Panc1 (cell line): ENCODE results near the gene OR6B1. TPM values are rescaled to one million over a fixed set of nuclear protein-coding genes. Genes with fewer than 3 reads are reported as not detected.

Source experiments
- ATAC-seq: fragments of 200-7000 bp; cut with Tn5 transposase; 2 replicates; pipeline ENCODE4 v1.9.1; 2020; ENCODE audit warnings: mild to moderate bottlenecking, moderate library complexity
- BruUV-seq: library from RNA; stranded (reverse); fragments of 400-500 nt; replicated peaks from 2 replicates; lab custom pipeline; 2021; lab: Mats Ljungman, UMichigan
- CTCF ChIA-PET: fragments of 300-600 bp; sonication (Branson Sonifier 250); formaldehyde crosslinking; loops from one replicate; lab custom pipeline; 2022; ENCODE audit warnings: antibody characterized with exemption; lab: Charles Lee
- POLR2A ChIA-PET: fragments of 300-600 bp; sonication (Branson Sonifier 250); formaldehyde crosslinking; loops from one replicate; lab custom pipeline; 2022; ENCODE audit warnings: antibody characterized with exemption; lab: Charles Lee
- DNase-seq: peaks from one replicate; pipeline ENCODE4 v3.0.0-alpha.2; 2010; ENCODE audit warnings: low read depth, low spot score
- H3K27ac ChIP-seq: 2 replicates; pipeline ENCODE4 v1.5.1; 2011; ENCODE audit warnings: mild to moderate bottlenecking, low read length, inconsistent platforms
- H3K27me3 ChIP-seq: fragments of 200-500 bp; sonication (Bioruptor generic); 2 replicates; pipeline ENCODE4 v1.6.0; 2014; ENCODE audit warnings: low read length, inconsistent platforms; ENCODE audit not compliant: control insufficient read depth, insufficient read depth
- H3K36me3 ChIP-seq: fragments of 200-500 bp; sonication (Bioruptor generic); 2 replicates; pipeline ENCODE4 v1.5.1; 2014; ENCODE audit warnings: inconsistent platforms, mild to moderate bottlenecking, low read length, moderate library complexity; ENCODE audit not compliant: control insufficient read depth, insufficient read depth
- H3K4me1 ChIP-seq: 2 replicates; pipeline ENCODE4 v1.5.1; 2011; ENCODE audit warnings: inconsistent platforms, mild to moderate bottlenecking, low read length, moderate library complexity; ENCODE audit not compliant: control insufficient read depth, insufficient read depth
- H3K4me3 ChIP-seq, 2 experiments: 2 replicates each; pipeline ENCODE4 v1.5.1; 2011 to 2012; ENCODE audit warnings: low read depth in 2 of 2, low read length in 2 of 2, mild to moderate bottlenecking in 2 of 2, inconsistent platforms in 1 of 2, moderate library complexity in 1 of 2
- H3K9me3 ChIP-seq: fragments of 200-500 bp; sonication (Bioruptor generic); 2 replicates; pipeline ENCODE4 v1.5.1; 2014; ENCODE audit warnings: low read depth, mild to moderate bottlenecking, inconsistent platforms, low read length, moderate library complexity; ENCODE audit not compliant: control insufficient read depth, insufficient read depth
- CTCF ChIP-seq: fragments of 450-650 bp; IDR thresholded peaks from 2 replicates; pipeline ENCODE4 v1.5.1; 2017; ENCODE audit warnings: mild to moderate bottlenecking
- POLR2AphosphoS5 ChIP-seq: IDR thresholded peaks from 2 replicates; pipeline ENCODE4 v1.6.1; 2012; ENCODE audit warnings: mild to moderate bottlenecking, low read depth, low read length, moderate library complexity
- REST ChIP-seq, 2 experiments: IDR thresholded peaks; 2 replicates each; pipeline ENCODE4 v1.6.1; 2011 to 2012; ENCODE audit warnings: low read depth in 2 of 2, control low read depth in 1 of 2, low read length in 1 of 2, mild to moderate bottlenecking in 1 of 2, moderate library complexity in 1 of 2; ENCODE audit not compliant: insufficient read depth in 1 of 2
- SIN3A ChIP-seq: IDR thresholded peaks from 2 replicates; pipeline ENCODE4 v1.6.1; 2012; ENCODE audit warnings: low read depth, mild to moderate bottlenecking, low read length, moderate library complexity, borderline replicate concordance; ENCODE audit not compliant: insufficient read depth
- TCF7L2 ChIP-seq: IDR thresholded peaks from 2 replicates; pipeline ENCODE4 v1.6.1; 2011; ENCODE audit warnings: mild to moderate bottlenecking, low read depth, low read length, inconsistent platforms
- in situ Hi-C: cut with HindIII; loops from 2 replicates; pipeline ENCODE4 v1.10.0; 2016; ENCODE audit warnings: low sequenced_read_pairs, low pct_unique_long_range_greater_than_20kb
- intact Hi-C: fragments of 100-400 bp; cut with micrococcal nuclease; formaldehyde crosslinking; loops from one replicate; pipeline ENCODE4 v1.10.0; 2022; ENCODE audit not compliant: unreplicated experiment
- total RNA-seq: library from RNA; stranded (reverse); gene quantifications from one replicate; pipeline ENCODE4 v1.2.1, GENCODE V29; 2021; ENCODE audit not compliant: unreplicated experiment

The OR6B1 gene
- total RNA-seq, 1 experiment from 2014 or later = not detected

- BruUV-seq = no TSS peak
- DNase-seq = no peak
- H3K4me3 ChIP-seq = no peak overlapping the region
- no peaks in the 10 kb centered on the region for H3K9me3 ChIP-seq
- intact Hi-C loops (no loop called here), in situ Hi-C loops (no loop called here)
- CTCF ChIA-PET = no interaction called here
- H3K4me1 ChIP-seq = no peaks in the 10 kb centered on the region
- TF ChIP-seq CTCF (peak; percentile 27; the same call in 1 of the 2 replicates), POLR2AphosphoS5 (no peak)
- no peaks in the 10 kb centered on the region for H3K36me3 ChIP-seq
- POLR2A ChIA-PET = no interaction called here
- ATAC-seq = no peak
- H3K27me3 ChIP-seq = no peaks in the 10 kb centered on the region
- H3K27ac ChIP-seq = no peak overlapping the region
Measured at GRCh38 chr7:144011458-144012230, 11.5 kb downstream of the OR6B1 start.

GRCh38 chr7:144018065-144018464, 17.9 kb downstream of the OR6B1 start:
- no TSS peak for BruUV-seq
- in situ Hi-C loops = no loop called here
- no peaks in the 10 kb centered on the region for H3K4me1 ChIP-seq
- no peak overlapping the region for H3K27ac ChIP-seq
- H3K9me3 ChIP-seq = no peaks in the 10 kb centered on the region
- no peaks in the 10 kb centered on the region for H3K27me3 ChIP-seq
- DNase-seq (no peak), ATAC-seq (no peak)
- intact Hi-C loops = no loop called here
- TF ChIP-seq SIN3A = no peak
- TF ChIP-seq REST (IDR thresholded peaks at IDR 0.05; ENCODE audit: insufficient read depth in 1 of 2, low read depth in 2 of 2, low read length in 1 of 2) = no peak
- TF ChIP-seq CTCF = no peak
- no peak for TF ChIP-seq POLR2AphosphoS5
- no peak for TF ChIP-seq TCF7L2
- H3K4me3 ChIP-seq = no peak overlapping the region
- CTCF ChIA-PET = no interaction called here
- POLR2A ChIA-PET = no interaction called here
- no peaks in the 10 kb centered on the region for H3K36me3 ChIP-seq
